NCI-H1048 (cell line): Measurements from ENCODE around the gene ZNF19.

Experiments
- DNase-seq: peaks from one replicate; lab custom pipeline; 2025; lab: John Stamatoyannopoulos, UW

Gene ZNF19

DNA sequence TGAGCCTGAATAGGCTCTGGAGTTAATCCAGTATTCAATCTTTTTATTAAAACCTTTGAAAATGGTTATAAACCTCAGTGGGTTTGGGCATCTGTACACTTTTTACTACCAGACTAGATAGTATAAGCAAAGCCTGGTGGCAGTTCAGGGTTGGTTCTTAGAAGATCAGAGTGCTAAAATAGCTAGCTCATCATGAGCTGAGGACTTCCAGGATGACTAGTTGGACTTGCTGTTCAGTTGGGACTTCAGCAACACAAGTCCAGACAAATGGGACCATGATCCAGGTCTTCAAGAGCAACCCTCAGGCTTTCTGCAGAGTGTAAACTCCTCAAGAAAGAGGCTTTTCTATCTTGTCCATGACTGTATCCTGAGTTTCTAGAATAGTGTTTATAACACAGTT is 1.2 kb upstream of the ZNF19 start:
- DNase-seq = no peak

DNA sequence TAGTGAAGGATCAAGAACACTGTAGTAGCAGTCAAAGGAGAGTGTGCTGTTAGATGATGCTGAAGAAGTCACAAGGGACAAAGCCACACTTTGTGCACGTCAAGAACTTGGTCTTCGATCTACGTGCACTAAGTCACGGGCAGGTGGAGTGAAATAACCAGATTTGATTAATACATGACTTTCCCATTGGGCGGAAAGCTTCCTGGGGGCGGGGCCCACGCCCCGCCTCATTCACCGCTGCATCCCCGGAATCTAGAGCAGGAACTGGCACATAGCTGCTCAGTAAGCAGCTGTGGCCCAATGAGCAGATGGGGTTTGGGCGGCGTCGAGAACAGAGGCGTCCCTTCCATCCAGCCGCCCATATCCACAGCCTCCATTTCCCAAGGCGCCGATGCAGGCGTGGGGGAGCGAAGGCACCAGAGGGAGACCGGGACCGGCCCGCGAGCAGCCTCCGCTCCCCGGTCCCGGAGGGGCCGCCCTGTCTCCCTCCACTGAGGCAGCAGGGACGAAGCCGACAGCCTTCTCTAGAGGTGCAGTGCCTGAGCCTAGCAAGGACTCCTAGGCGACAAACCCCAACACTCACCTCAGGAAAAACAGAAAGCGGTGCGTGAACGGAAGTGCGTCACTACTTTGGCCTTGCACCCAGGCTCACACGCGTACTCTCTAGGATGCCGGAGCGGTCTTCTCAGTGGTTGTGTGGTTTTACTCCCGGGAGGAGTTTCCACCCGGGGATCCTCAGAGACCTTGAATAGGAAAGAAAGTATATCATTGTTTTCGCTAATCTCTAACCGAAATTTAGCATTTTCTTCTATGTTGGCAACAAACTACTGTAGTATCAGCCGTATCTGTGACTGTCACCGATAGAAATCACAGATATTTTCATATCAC is 4.9 kb downstream of the ZNF19 start:
- DNase-seq = no peak

- no peak for DNase-seq
Measured at GRCh38 chr16:71482569-71482968, 6.6 kb downstream of the ZNF19 start.

DNA sequence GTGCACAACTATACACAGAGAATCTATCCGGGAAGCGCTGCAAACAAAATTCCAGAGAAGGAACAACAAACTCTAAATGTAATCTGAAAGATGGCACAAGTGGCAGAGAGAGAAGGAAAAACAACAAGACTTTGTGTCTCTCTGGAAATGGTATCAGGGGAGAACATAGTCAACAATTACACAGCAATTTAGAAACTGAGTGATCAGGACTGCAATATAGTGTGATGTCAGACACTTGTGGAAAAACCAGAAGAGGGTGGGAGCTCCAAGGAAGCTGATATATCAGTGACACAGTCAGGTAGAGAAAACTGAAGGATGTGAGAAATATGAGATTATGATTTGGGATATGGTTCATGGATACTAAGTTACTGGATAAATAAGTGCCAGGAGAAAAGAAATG is 8.2 kb downstream of the ZNF19 start:
- no peak for DNase-seq

DNA sequence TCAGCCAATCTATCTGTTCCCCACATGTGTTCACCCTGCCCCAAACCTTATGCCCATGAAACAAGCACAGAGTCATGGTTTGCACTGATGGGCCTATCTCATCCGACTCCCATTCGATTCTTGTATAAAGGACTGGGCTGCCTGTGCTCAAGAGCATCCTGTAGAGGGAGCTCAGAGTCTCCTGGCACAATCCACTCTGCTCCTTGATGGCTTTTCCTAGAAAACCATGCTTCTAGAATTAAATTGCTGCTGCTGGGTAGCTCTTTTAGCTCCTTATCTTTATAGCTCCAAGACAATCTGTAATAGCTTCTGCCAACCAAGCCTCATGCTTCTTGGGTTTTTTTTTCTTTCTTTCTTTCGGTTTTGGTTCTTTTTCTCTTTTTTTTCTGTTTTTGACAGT is 9.7 kb downstream of the ZNF19 start:
- no peak for DNase-seq

DNA sequence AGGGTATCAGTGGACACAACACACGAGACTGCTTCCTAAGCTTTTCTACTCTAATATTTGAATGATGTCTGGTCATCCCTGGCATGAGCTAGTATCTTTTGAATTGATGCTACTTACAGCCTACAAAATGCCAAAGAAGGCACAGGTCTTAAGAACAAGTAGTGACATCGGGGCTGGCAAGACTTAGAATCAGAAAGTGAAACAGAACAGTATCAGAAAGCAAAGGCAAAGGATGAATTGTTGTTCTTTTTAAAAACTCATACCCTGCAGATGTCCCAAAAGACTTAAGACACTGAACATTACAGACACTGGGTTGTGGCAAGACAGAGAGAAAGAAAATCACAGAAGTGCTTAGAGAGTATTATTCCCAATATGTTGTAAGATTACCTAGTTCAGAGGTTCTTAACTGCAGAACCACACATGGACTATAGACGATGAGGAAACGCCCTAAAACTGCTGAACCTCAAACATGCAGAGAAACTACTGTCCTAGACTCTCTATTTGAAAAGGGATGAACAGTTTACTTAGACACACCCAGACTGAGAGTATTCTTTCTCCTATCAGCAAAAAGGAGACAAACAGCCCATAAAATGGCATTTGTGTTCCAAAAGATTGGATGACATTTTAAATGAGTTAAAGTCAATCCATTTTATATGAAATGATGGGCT is 12.5 kb downstream of the ZNF19 start:
- no peak for DNase-seq

GRCh38 chr16:71474864-71475263 is 14.3 kb downstream of the ZNF19 start:
- no peak for DNase-seq

DNA sequence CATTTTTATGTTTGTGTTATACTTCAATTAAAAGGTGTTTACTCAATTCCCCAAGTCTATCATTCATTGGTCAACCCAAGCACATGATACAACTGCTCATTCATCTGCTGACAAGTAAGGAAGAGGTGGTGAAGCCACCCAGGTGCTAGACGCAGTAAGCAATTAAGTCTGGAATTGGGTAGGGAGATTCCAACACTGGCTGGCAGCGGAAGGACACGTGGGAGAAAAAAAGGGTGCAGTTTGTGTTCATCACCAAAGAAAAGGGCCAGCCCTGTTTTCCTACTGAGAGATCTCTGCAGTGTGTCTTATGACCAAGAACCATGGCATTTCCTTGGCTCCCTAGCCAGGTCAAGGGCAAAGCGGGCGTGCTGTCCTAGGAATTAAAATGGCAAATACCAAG is 15.2 kb downstream of the ZNF19 start:
- DNase-seq = no peak

GRCh38 chr16:71472931-71473330 is 16.2 kb downstream of the ZNF19 start:
- DNase-seq = no peak

GRCh38 chr16:71472051-71472450 is 17.1 kb downstream of the ZNF19 start:
- DNase-seq = no peak

DNA sequence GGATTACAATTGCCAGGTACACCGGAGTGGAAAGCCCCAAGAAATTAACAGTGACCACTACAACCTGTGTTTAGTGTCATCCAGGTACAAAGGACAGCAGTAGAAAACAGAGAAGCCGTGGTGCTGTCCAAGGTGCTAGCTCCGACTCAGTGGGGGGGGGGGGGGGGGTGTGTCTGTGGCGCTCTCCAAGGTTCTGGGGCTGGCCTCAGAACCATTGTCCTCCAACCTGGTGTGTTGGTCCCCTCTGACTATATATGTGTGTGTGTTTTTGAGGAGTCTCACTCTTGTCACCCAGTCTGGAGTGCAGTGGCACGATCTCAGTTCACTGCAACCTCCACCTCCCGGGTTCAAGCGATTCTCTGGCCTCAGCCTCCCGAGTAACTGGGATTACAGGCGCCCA is 21.3 kb downstream of the ZNF19 start:
- no peak for DNase-seq

- DNase-seq = no peak
Measured at GRCh38 chr16:71464231-71464630, 24.9 kb downstream of the ZNF19 start.

DNA sequence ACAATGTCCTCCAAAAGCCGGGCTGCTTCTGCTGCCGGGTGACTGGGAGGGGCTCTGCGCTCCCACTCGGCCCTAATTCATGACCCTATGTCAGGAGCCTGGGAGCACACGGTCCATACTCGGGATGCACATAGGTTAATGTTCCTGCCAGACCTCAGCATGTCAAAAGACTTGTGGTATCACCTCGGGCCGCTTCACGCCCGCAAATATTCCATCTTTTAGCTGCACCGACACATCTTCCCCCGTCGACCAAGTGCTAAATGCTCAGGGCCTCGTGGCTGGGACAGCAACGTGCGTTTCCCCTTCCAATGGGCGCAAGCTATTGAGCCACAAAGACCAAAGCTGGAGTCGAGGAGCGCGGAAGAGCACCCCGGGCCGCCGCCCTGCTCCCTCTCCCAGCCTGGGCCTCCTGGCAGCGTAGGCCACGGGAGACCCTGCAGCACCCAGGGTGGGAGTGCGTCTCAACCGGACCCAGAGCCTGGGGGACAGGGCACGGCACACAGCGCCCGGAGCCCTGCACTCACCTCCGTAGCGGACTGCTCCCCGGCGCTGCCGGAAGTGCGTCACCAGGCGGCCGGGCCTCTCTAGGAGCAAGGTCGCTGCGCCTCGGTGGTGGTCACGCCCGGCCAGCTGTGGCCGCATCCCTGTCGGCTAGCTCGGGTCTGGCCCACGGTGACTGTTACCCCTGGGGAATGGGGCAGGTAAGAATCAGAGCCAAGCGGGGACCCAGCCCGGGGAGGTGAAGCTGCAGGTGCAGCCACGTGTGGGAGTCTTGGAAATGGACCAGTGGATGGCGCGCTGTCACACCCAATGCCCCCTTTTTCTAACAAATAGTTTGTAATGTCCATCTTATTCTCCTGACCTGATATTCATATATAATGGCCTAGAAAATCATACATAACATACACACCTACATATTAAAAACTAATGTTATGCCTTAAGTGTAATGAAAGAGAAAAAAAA is 27.2 kb downstream of the ZNF19 start, which contains the start of gene ZNF23:
TSS of gene ZNF23 (minus strand) at position 562 of the 963 bp plus-strand sequence. CDS start 5,451 bp downstream, outside the sequence.
- DNase-seq = no peak

- no peak for DNase-seq
Measured at GRCh38 chr16:71460941-71461340, 28.2 kb downstream of the ZNF19 start.

DNA sequence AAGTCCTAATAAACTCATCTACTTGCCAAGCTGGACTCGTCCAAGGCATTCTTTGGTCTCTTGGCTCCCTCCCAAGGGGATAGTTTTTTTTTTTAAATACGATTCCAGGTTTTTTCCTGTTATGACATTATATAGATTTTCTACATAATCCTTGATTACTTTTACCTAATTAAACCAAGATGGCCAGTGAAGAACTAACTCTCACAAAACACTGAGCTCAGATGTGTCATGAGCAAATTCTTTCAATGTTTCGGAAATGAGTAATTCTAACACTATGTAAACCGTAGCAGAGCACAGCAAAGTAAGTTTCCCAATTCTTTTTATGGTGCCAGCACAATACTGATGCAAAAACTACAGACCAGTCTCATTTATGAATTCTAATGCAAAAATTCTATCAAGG is 28.9 kb downstream of the ZNF19 start:
- no peak for DNase-seq

DNA sequence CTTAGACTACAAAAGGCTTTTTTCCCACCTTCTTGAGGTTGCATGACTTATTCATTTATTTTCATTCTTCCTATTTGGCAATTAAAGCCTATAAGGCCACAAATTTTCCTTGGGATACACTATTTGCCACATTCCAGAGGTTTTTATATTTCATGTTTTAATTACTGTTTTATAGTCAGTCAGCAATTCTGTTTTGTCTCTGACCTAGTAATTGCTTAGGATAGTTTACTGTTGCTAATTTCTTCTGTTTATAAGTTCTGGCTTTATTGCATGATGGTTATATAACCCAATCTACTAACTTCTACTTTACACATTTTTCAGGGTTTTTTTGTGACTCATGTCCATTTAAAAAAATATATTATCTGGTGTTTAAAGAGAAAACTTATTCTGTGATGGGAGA is 29.6 kb downstream of the ZNF19 start:
- DNase-seq = no peak

DNA sequence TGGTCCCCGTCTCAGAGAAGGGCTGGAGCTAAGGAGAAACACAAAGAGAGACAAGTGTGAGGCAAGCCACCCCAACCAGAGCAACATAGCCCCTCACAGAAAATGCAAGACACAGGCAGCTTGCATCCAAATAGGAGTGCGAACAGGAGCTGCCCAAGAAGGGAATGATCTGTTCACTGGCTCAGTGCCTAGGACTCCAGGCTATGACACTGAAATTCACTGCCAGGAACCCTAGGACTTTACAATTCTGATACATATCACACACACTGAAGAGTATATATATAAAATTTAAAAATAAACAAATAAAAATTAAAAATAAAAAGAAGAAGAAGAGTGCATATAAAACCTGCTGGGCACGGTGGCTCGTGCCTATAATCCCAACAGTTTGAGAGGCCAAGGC is 32.3 kb downstream of the ZNF19 start:
- DNase-seq = no peak

DNA sequence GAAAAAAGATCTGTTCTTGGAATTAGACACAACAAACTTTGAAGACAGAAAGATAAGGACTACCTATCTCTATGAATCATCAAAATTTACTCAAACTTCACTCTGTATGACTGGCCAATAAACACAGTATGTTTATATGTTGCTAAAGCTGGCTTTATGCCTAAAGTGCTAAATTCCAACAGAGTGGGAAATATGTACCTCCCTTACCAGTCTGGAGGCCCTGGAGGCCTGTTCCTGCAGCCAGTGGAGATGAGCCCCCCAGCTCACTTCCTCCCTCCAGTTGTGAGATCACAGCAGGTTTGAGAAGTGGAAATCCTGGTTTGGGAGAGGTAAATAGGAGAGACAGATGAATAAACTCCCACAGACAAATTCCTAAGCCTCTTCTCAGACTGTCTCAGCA is 36.1 kb downstream of the ZNF19 start:
- no peak for DNase-seq

GRCh38 chr16:71449020-71449419 is 40.1 kb downstream of the ZNF19 start:
- no peak for DNase-seq

GRCh38 chr16:71448274-71448866 is 40.8 kb downstream of the ZNF19 start:
- DNase-seq = no peak

GRCh38 chr16:71443714-71444113 is 45.4 kb downstream of the ZNF19 start:
- no peak for DNase-seq

DNA sequence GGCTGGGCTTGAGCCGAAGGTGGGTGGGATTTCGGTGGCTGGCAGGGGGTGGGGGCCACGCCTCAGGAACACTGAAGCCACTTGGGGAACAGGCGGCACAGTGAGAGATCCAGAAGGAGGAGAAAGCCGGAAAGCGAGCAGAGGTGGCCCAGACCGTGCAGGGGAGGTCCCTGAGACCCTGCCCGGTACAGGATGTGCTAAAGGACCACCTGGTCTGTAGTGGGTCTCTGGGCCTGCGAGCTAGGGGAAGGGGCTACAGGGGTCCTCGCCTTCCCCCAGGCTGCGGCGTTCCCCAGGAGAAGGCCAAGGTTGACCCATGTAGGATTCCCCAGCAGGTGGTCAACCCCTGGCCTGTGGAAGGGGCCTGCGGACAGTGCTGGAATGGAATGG is 47.1 kb downstream of the ZNF19 start, which contains the start of gene TLE7:
TSS of gene TLE7 (minus strand) at position 4 of the 390 bp plus-strand sequence. CDS start 8,730 bp downstream, outside the sequence.
- DNase-seq = no peak
